ENCODE results near the gene SKAP1. TPM values are rescaled to one million over a fixed set of nuclear protein-coding genes. Genes with fewer than 3 reads are reported as not detected.
"Not testable (repeated sequence)": the region's sequence is repeated elsewhere in the genome, so short reads cannot be mapped to it uniquely, and the experiment has no call there.

Gene SKAP1
- total and polyA plus RNA-seq, 2 experiments from 2014 or later: 0.36 TPM; not detected in 1

- Histone ChIP-seq H3K27ac (no peak overlapping the region), H3K9me3 (ENCODE audit: low read depth) (no peaks in the 10 kb centered on the region), H3K4me1 (ENCODE audit: low read depth) (no peaks in the 10 kb centered on the region), H3K4me3 (no peak overlapping the region), H3K36me3 (no peaks in the 10 kb centered on the region), H3K27me3 (peaks cover 68% of the 10 kb centered on the region)
- peak in 1 of 2 donors; percentile 42 for DNase-seq (ENCODE audit: low read depth in 1 of 2, low spot score in 1 of 2)
- no peak for TF ChIP-seq CTCF (IDR thresholded peaks at IDR 0.05; ENCODE audit: low read depth, low read length)
These were observed 134.4 kb downstream of the SKAP1 start for GRCh38 chr17:48295362-48296288.

GRCh38 chr17:48294806-48295361 lies 135.1 kb downstream of the SKAP1 start:
- Histone ChIP-seq H3K27ac (no peak overlapping the region), H3K4me3 (no peak overlapping the region), H3K4me1 (ENCODE audit: low read depth) (no peaks in the 10 kb centered on the region), H3K27me3 (peaks cover 68% of the 10 kb centered on the region), H3K9me3 (ENCODE audit: low read depth) (no peaks in the 10 kb centered on the region), H3K36me3 (no peaks in the 10 kb centered on the region)
- DNase-seq (ENCODE audit: low read depth in 1 of 2, low spot score in 1 of 2): no peak
- no peak for TF ChIP-seq CTCF (IDR thresholded peaks at IDR 0.05; ENCODE audit: low read depth, low read length)

GRCh38 chr17:48294020-48294805 lies 135.8 kb downstream of the SKAP1 start:
- TF ChIP-seq CTCF (IDR thresholded peaks at IDR 0.05; ENCODE audit: low read depth, low read length): no peak
- Histone ChIP-seq H3K36me3 (no peaks in the 10 kb centered on the region), H3K4me3 (no peak overlapping the region), H3K4me1 (ENCODE audit: low read depth) (no peaks in the 10 kb centered on the region), H3K9me3 (ENCODE audit: low read depth) (no peaks in the 10 kb centered on the region), H3K27me3 (peaks cover 62% of the 10 kb centered on the region), H3K27ac (no peak overlapping the region)
- peak in 1 of 2 donors; percentile 9 for DNase-seq (ENCODE audit: low read depth in 1 of 2, low spot score in 1 of 2)

GRCh38 chr17:48293319-48294019 lies 136.5 kb downstream of the SKAP1 start:
- Histone ChIP-seq H3K27me3 (peaks cover 55% of the 10 kb centered on the region), H3K4me3 (no peak overlapping the region), H3K27ac (no peak overlapping the region), H3K4me1 (ENCODE audit: low read depth) (no peaks in the 10 kb centered on the region), H3K9me3 (ENCODE audit: low read depth) (no peaks in the 10 kb centered on the region), H3K36me3 (no peaks in the 10 kb centered on the region)
- DNase-seq (ENCODE audit: low read depth in 1 of 2, low spot score in 1 of 2): no peak
- TF ChIP-seq CTCF (IDR thresholded peaks at IDR 0.05; ENCODE audit: low read depth, low read length): no peak

GRCh38 chr17:48290378-48290777 lies 139.6 kb downstream of the SKAP1 start:
- Histone ChIP-seq H3K27ac (no peak overlapping the region), H3K27me3 (peaks cover 39% of the 10 kb centered on the region), H3K36me3 (no peaks in the 10 kb centered on the region), H3K4me3 (no peak overlapping the region), H3K4me1 (ENCODE audit: low read depth) (no peaks in the 10 kb centered on the region), H3K9me3 (ENCODE audit: low read depth) (no peaks in the 10 kb centered on the region)
- DNase-seq (ENCODE audit: low read depth in 1 of 2, low spot score in 1 of 2): no peak
- TF ChIP-seq CTCF (IDR thresholded peaks at IDR 0.05; ENCODE audit: low read depth, low read length): no peak

- not testable (repeated sequence) for DNase-seq (ENCODE audit: low read depth in 1 of 2, low spot score in 1 of 2)
These were observed 143.1 kb downstream of the SKAP1 start for GRCh38 chr17:48286917-48287316.

More at GRCh38 chr17:48286917-48287316, 143.1 kb downstream of the SKAP1 start:
- not testable (repeated sequence) for H3K36me3 ChIP-seq; H3K9me3 ChIP-seq (ENCODE audit: low read depth); H3K4me3 ChIP-seq; H3K27ac ChIP-seq; H3K4me1 ChIP-seq (ENCODE audit: low read depth)
- H3K27me3 ChIP-seq: peaks cover 18% of the 10 kb centered on the region

All from cardiac muscle cell (in vitro differentiated cells and primary cell).